HepG2 (cell line): ENCODE results near the gene HYOU1.

Source experiments
- CTCF ChIP-seq: sonication (generic); formaldehyde crosslinking; IDR thresholded peaks from 2 replicates; pipeline ENCODE4 v1.5.0; 2020; ENCODE audit warnings: mild to moderate bottlenecking, missing genetic modification reagents, moderate library complexity
- NR3C1 ChIP-seq: sonication (generic); formaldehyde crosslinking; IDR thresholded peaks from 2 replicates; pipeline ENCODE4 v1.4.0; 2020; ENCODE audit warnings: missing genetic modification reagents
- SIN3A ChIP-seq: IDR thresholded peaks from 2 replicates; pipeline ENCODE4 v1.6.1; 2011; ENCODE audit warnings: low read depth, mild to moderate bottlenecking, control low read depth, low read length, borderline replicate concordance
- TF ChIP-seq, protein P1 (sequence below): sonication (generic); formaldehyde crosslinking; conservative IDR thresholded peaks from 2 replicates; pipeline ENCODE4 v1.8.0; 2022; ENCODE audit warnings: low read depth, missing genetic modification reagents

- TF ChIP-seq CTCF (CRISPR knock-in tag) (no peak), SIN3A (no peak), NR3C1 (CRISPR knock-in tag) (no peak)
- TF ChIP-seq, protein P1, sequence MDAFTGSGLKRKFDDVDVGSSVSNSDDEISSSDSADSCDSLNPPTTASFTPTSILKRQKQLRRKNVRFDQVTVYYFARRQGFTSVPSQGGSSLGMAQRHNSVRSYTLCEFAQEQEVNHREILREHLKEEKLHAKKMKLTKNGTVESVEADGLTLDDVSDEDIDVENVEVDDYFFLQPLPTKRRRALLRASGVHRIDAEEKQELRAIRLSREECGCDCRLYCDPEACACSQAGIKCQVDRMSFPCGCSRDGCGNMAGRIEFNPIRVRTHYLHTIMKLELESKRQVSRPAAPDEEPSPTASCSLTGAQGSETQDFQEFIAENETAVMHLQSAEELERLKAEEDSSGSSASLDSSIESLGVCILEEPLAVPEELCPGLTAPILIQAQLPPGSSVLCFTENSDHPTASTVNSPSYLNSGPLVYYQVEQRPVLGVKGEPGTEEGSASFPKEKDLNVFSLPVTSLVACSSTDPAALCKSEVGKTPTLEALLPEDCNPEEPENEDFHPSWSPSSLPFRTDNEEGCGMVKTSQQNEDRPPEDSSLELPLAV (CRISPR knock-in tag) = no peak
These were observed 37.0 kb downstream of the HYOU1 start for GRCh38 chr11:119019996-119020395.
